GM12878 (cell line): ENCODE data around the gene SURF4. TPM values are rescaled to one million over a fixed set of nuclear protein-coding genes. Genes with fewer than 3 reads are reported as not detected.

Experiments
- ATAC-seq: fragments of 200-7000 bp; cut with Tn5 transposase; 3 replicates; pipeline ENCODE4 v1.9.1; 2020; ENCODE audit warnings: mild to moderate bottlenecking, moderate library complexity
- BruUV-seq: library from RNA; stranded (reverse); fragments of 400-500 nt; replicated peaks from 2 replicates; lab custom pipeline; 2021; lab: Mats Ljungman, UMichigan
- CTCF ChIA-PET: fragments of 300-600 bp; sonication (Branson Sonifier 250); formaldehyde crosslinking; extraction: SDS; loops from one replicate; lab custom pipeline; 2021; ENCODE audit warnings: inconsistent platforms; lab: Yijun Ruan, JAX
- POLR2A ChIA-PET: fragments of 350-600 bp; formaldehyde crosslinking; extraction: SDS; loops from one replicate; lab custom pipeline; 2021; ENCODE audit warnings: inconsistent platforms; lab: Charles Lee
- RAD21 ChIA-PET: fragments of 300-600 bp; sonication (Branson Sonifier 250); formaldehyde crosslinking; loops from one replicate; lab custom pipeline; 2023; ENCODE audit warnings: antibody characterized with exemption; ENCODE audit not compliant: unreplicated experiment; lab: Charles Lee
- SMC1A ChIA-PET: fragments of 300-600 bp; sonication (Branson Sonifier 250); formaldehyde crosslinking; loops from one replicate; lab custom pipeline; 2023; ENCODE audit not compliant: unreplicated experiment, uncharacterized antibody; lab: Charles Lee
- DNase-seq: peaks from one replicate; pipeline ENCODE4 v3.0.0-alpha.2; 2011; ENCODE audit warnings: low read depth, low spot score
- FAIRE-seq: peaks from 3 replicates; lab custom pipeline; 2011; peaks lifted over from hg19 to GRCh38; lab: Jason Lieb, UNC
- H2AFZ ChIP-seq: 2 replicates; pipeline ENCODE4 v1.6.0; 2011; ENCODE audit warnings: low read depth, low read length, control low read depth; ENCODE audit not compliant: control insufficient read depth
- H3K27ac ChIP-seq: 2 replicates; pipeline ENCODE4 v1.5.1; 2011; ENCODE audit warnings: control low read depth; ENCODE audit not compliant: control insufficient read depth, insufficient read depth
- H3K27me3 ChIP-seq, 2 experiments: replicated peaks in 1 of 2; 2 replicates each; pipeline versions ENCODE4 v1.6.0 to v1.6.1; 2011; ENCODE audit warnings: low read length in 1 of 2; ENCODE audit not compliant: control insufficient read depth in 2 of 2, insufficient read depth in 2 of 2
- H3K36me3 ChIP-seq, 2 experiments: 2 replicates each; pipeline ENCODE4 v1.5.1; 2011; ENCODE audit warnings: low read length in 1 of 2; ENCODE audit not compliant: control insufficient read depth in 2 of 2, insufficient read depth in 2 of 2
- H3K4me1 ChIP-seq: 2 replicates; pipeline ENCODE4 v1.6.1; 2011; ENCODE audit warnings: mild to moderate bottlenecking, low read length, moderate library complexity, mixed read lengths; ENCODE audit not compliant: control insufficient read depth, insufficient read depth
- H3K4me2 ChIP-seq: 2 replicates; pipeline ENCODE4 v1.6.0; 2011; ENCODE audit warnings: control low read depth; ENCODE audit not compliant: control insufficient read depth, insufficient read depth
- H3K4me3 ChIP-seq: fragments of 200-600 bp; sonication (generic); 2 replicates; pipeline ENCODE4 v1.5.1; 2016
- H3K79me2 ChIP-seq: 2 replicates; pipeline ENCODE4 v1.6.0; 2011; ENCODE audit warnings: low read length; ENCODE audit not compliant: control insufficient read depth, insufficient read depth
- H3K9ac ChIP-seq: 2 replicates; pipeline ENCODE4 v1.8.0; 2011; ENCODE audit warnings: low read length, control low read depth, mixed read lengths; ENCODE audit not compliant: control insufficient read depth, insufficient read depth
- H3K9me3 ChIP-seq: replicated peaks from 3 replicates; pipeline ENCODE4 v1.5.1; 2011; ENCODE audit warnings: mild to moderate bottlenecking, low read length; ENCODE audit not compliant: control insufficient read depth, insufficient read depth
- H4K20me1 ChIP-seq: 2 replicates; pipeline ENCODE4 v1.6.0; 2011; ENCODE audit not compliant: control insufficient read depth, insufficient read depth
- HDAC6 ChIP-seq: fragments of 200-600 bp; sonication (generic); IDR thresholded peaks from one replicate; pipeline ENCODE4 v1.8.0; 2017; ENCODE audit warnings: antibody characterized with exemption; ENCODE audit not compliant: unreplicated experiment
- JUNB ChIP-seq: IDR thresholded peaks from 2 replicates; pipeline ENCODE4 v1.6.1; 2016; ENCODE audit warnings: antibody characterized with exemption, mild to moderate bottlenecking
- YBX1 ChIP-seq: fragments of 450-650 bp; IDR thresholded peaks from 2 replicates; pipeline ENCODE4 v1.6.1; 2016; ENCODE audit warnings: antibody characterized with exemption
- ZNF384 ChIP-seq: IDR thresholded peaks from 2 replicates; pipeline ENCODE4 v1.6.1; 2012; ENCODE audit warnings: low read depth, mild to moderate bottlenecking, low read length, improper control_type of control experiment, borderline replicate concordance
- whole genome bisulfite sequencing: methylation state at CpG from one replicate; pipeline ENCODE4 v1.1.6; 2016; ENCODE audit warnings: low lambda C conversion rate; ENCODE audit not compliant: insufficient replicate concordance, insufficient coverage; ENCODE audit errors: missing lambda C conversion rate; 5-methylcytosine and 5-hydroxymethylcytosine counted together
- in situ Hi-C: fragments of 300-500 bp; cut with MboI; formaldehyde crosslinking; loops from 9 replicates; pipeline ENCODE4 v1.14.3; 2018; ENCODE audit warnings: mixed read lengths
- intact Hi-C: fragments of 100-400 bp; cut with micrococcal nuclease; formaldehyde crosslinking; loops from one replicate; pipeline ENCODE4 v1.14.2; 2022; ENCODE audit not compliant: unreplicated experiment
- polyA plus RNA-seq, 11 experiments: library from polyadenylated mRNA; depleted of rRNA in 4 of 11; unstranded in 6 of 11; stranded (reverse) in 5 of 11; fragments of >200 nt; fragmentation: Nextera tagmentation in 4 of 11; fragmentation: Illumina TruSeq in 1 of 11; extraction: Ambion mirVana in 4 of 11; extraction: Trizol in 1 of 11; gene quantifications; 1 replicate in 1 of 11; 2 replicates in 10 of 11; pipeline versions ENCODE4 v1.2.1 to v1.2.3, GENCODE V29; 2011 to 2016; ENCODE audit warnings: inconsistent platforms in 2 of 11, missing spikeins in 2 of 11, low read depth in 1 of 11
- total RNA-seq, 4 experiments: library from RNA; depleted of rRNA in 3 of 4; stranded (reverse); fragments of >200 nt in 3 of 4; fragmentation: Illumina TruSeq in 1 of 4; extraction: Trizol in 1 of 4; gene quantifications; 2 replicates each; pipeline versions ENCODE4 v1.2.1 to v1.2.3, GENCODE V29; 2013 to 2021
- TF ChIP-seq, protein P1 (sequence below): IDR thresholded peaks from 2 replicates; pipeline ENCODE4 v1.6.1; 2012; ENCODE audit warnings: low read depth, low read length, improper control_type of control experiment

Gene SURF4
- total and polyA plus RNA-seq, 10 of the 15 experiments (the other 5 are each of a cell fraction or from before 2014, with no cell fraction given): 6.4 to 134 (median 78.7) TPM

DNA sequence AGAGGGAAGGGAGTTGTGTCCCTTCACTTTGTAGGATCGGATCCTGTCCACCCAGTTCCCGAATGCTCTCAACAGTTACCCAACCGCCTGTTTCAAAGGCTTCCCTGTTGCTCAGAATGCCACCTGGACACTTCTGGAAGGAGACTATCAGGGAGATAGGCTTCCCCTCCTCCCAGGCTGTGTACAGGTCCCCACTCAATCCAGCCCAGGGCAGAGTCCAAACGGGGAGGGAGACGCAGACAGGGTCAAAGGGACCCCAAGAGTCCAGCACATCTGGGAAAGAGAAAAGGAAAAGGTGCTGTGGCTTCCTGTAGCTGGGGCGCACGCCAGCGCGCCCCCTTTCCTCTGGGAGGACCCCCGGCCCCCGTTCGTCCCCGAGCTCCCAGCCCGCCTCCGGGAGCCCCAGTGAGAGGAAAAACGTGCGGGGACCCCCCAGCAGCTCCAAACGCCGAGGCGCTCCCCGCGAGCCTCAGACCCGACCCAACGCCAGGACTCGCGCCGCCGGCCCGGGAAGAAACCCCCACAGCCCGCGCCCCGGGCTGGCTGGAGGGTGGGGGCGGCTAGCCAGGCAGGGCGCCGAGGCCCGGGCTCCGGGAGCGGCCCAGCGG, 640 bp downstream of the SURF4 start (continued):
- TF ChIP-seq YBX1 (no peak), HDAC6 (no peak)

DNA sequence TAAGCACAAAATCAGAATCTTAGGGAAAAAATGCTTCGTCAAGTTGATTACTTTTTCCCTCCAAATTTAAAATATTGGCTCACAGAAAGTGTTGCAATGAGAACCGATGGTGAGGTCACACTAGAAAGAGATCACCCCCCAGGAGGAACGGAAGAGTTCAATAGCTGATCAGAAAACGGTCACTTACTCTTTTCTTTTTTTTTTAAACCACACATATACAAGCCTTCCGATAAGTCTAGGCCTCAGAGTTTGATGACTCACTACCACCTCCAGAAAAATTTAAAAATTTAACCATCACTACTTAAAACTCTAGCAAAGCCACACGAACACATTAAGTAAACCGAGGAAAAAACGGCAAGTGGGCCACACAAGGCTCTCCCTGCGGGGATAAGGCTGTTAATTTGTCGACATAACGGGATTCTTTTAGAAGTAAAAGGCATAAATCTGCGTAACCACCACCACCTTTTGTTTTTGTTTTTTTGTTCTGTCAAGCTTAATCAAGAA, 1.2 kb downstream of the SURF4 start:
- peaks cover 22% of the 10 kb centered on the region for H3K4me1 ChIP-seq
- ChIA-PET CTCF (interaction anchor here (0.9 to 1.6 kb wide), 4 partner anchors 8 to 27 kb away, joined by 3 to 5 read pairs (median 4); partner anchors contain the start of genes MED22 and RPL7A), SMC1A (interaction anchor here (0.7 to 1.3 kb wide), 4 partner anchors 11 to 47 kb away, joined by 3 to 5 read pairs (median 4); partner anchors contain the start of genes MED22, RPL7A and SURF2), POLR2A (interaction anchor here (0.6 to 1.7 kb wide), 5 partner anchors 14 to 486 kb away, joined by 3 to 9 read pairs (median 3); partner anchors contain the start of genes MED22 and RPL7A), RAD21 (no interaction called here)
- peak overlapping the region; percentile 78 for H3K27ac ChIP-seq
- ATAC-seq (no peak), DNase-seq (no peak), FAIRE-seq (no peak)
- no peak overlapping the region for H2AFZ ChIP-seq
- TSS peak; percentile 63 for BruUV-seq
- H3K79me2 ChIP-seq: peaks cover 62% of the 10 kb centered on the region
- H3K9ac ChIP-seq: peak overlapping the region; percentile 93
- intact Hi-C loops: loop anchor here (5.0 kb wide), 2 partner anchors 37 to 43 kb away; partner anchors contain the start of genes REXO4 and SURF6
- no peaks in the 10 kb centered on the region; the same call in 2 of the 3 replicates for H3K9me3 ChIP-seq
- H3K36me3 ChIP-seq: peaks cover 6 to 12% of the 10 kb centered on the region in 2 experiments; a peak in 3 of 4 replicates
- in situ Hi-C loops: no loop called here
- H3K27me3 ChIP-seq: no peaks in the 10 kb centered on the region
- TF ChIP-seq JUNB: peak; percentile 26; the same call in 1 of the 2 replicates
- TF ChIP-seq, protein P1, sequence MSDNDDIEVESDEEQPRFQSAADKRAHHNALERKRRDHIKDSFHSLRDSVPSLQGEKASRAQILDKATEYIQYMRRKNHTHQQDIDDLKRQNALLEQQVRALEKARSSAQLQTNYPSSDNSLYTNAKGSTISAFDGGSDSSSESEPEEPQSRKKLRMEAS: no peak
- TF ChIP-seq ZNF384: peak; percentile 8; the same call in 1 of the 2 replicates
- TF ChIP-seq, all 136 proteins: peak for 2
- H3K4me3 ChIP-seq: peak overlapping the region; percentile 97
- 2% methylated on average over 12 of the region's 12 CpGs for WGBS
- H3K4me2 ChIP-seq: peak overlapping the region; percentile 83
- H4K20me1 ChIP-seq: peaks cover 16% of the 10 kb centered on the region
